HepG2 (cell line): ENCODE results near the gene SPATA25. TPM values are rescaled to one million over a fixed set of nuclear protein-coding genes. Genes with fewer than 3 reads are reported as not detected.

Experiments
- CSRNP1 ChIP-seq: sonication (generic); formaldehyde crosslinking; IDR thresholded peaks from 2 replicates; pipeline ENCODE4 v1.8.1; 2023; ENCODE audit warnings: mild to moderate bottlenecking, missing genetic modification reagents
- E2F5 ChIP-seq: sonication (generic); formaldehyde crosslinking; conservative IDR thresholded peaks from 2 replicates; pipeline ENCODE4 v1.4.0; 2020; ENCODE audit warnings: missing genetic modification reagents
- GLMP ChIP-seq: sonication (generic); formaldehyde crosslinking; IDR thresholded peaks from 2 replicates; pipeline ENCODE4 v1.9.0; 2021; ENCODE audit warnings: missing genetic modification reagents, mild to moderate bottlenecking, borderline replicate concordance
- HOXA9 ChIP-seq: sonication (generic); formaldehyde crosslinking; IDR thresholded peaks from 2 replicates; pipeline ENCODE4 v1.8.1; 2022; ENCODE audit warnings: missing genetic modification reagents, mild to moderate bottlenecking, moderate library complexity, borderline replicate concordance
- KDM1A ChIP-seq: IDR thresholded peaks from 2 replicates; pipeline ENCODE4 v1.6.1; 2016; ENCODE audit warnings: missing compliant biosample characterization
- NBN ChIP-seq: fragments of 450-650 bp; conservative IDR thresholded peaks from 2 replicates; pipeline ENCODE4 v1.6.1; 2017
- NFYB ChIP-seq: sonication (generic); formaldehyde crosslinking; IDR thresholded peaks from 2 replicates; pipeline ENCODE4 v1.4.0; 2020; ENCODE audit warnings: missing genetic modification reagents
- NRL ChIP-seq: sonication (generic); formaldehyde crosslinking; IDR thresholded peaks from 2 replicates; pipeline ENCODE4 v1.5.0; 2020; ENCODE audit warnings: missing genetic modification reagents, mild to moderate bottlenecking, moderate library complexity, borderline replicate concordance
- PCBP1 ChIP-seq: fragments of 200-400 bp; formaldehyde crosslinking; IDR thresholded peaks from 2 replicates; pipeline ENCODE4 v1.6.1; 2017; ENCODE audit warnings: mild to moderate bottlenecking, low read depth, low read length, borderline replicate concordance
- TBL1XR1 ChIP-seq: fragments of 150-350 bp; IDR thresholded peaks from 2 replicates; pipeline ENCODE4 v1.6.1; 2014; ENCODE audit warnings: borderline replicate concordance, low read length; ENCODE audit not compliant: partially characterized antibody
- TRAFD1 ChIP-seq: sonication (generic); formaldehyde crosslinking; IDR thresholded peaks from 2 replicates; pipeline ENCODE4 v1.5.1; 2020; ENCODE audit warnings: missing genetic modification reagents, mild to moderate bottlenecking, borderline replicate concordance
- ZBTB3 ChIP-seq: sonication (generic); formaldehyde crosslinking; IDR thresholded peaks from 2 replicates; pipeline ENCODE4 v1.4.0; 2020; ENCODE audit warnings: low read depth, mild to moderate bottlenecking, moderate library complexity, missing genetic modification reagents, borderline replicate concordance
- ZBTB4 ChIP-seq: sonication (generic); formaldehyde crosslinking; IDR thresholded peaks from 2 replicates; pipeline ENCODE4 v1.4.0; 2020; ENCODE audit warnings: missing genetic modification reagents, mild to moderate bottlenecking, borderline replicate concordance
- ZNF10 ChIP-seq: sonication (generic); formaldehyde crosslinking; IDR thresholded peaks from 2 replicates; pipeline ENCODE4 v1.4.0; 2020; ENCODE audit warnings: mild to moderate bottlenecking, low read depth, missing genetic modification reagents, borderline replicate concordance
- ZNF225 ChIP-seq: sonication (generic); formaldehyde crosslinking; IDR thresholded peaks from 2 replicates; pipeline ENCODE4 v1.4.0; 2020; ENCODE audit warnings: mild to moderate bottlenecking, missing genetic modification reagents
- ZNF3 ChIP-seq: IDR thresholded peaks from 2 replicates; pipeline ENCODE4 v1.7.0; 2017; ENCODE audit warnings: inconsistent platforms
- ZNF431 ChIP-seq: sonication (generic); formaldehyde crosslinking; IDR thresholded peaks from 2 replicates; pipeline ENCODE4 v1.9.0; 2022; ENCODE audit warnings: missing genetic modification reagents, low read depth, mild to moderate bottlenecking, borderline replicate concordance
- ZNF629 ChIP-seq: sonication (generic); formaldehyde crosslinking; conservative IDR thresholded peaks from 2 replicates; pipeline ENCODE4 v1.5.0; 2020; ENCODE audit warnings: missing genetic modification reagents
- ZNF740 ChIP-seq: sonication (generic); formaldehyde crosslinking; IDR thresholded peaks from 2 replicates; pipeline ENCODE4 v1.4.0; 2020; ENCODE audit warnings: missing genetic modification reagents
- polyA plus RNA-seq, 8 experiments: library from polyadenylated mRNA; depleted of rRNA in 3 of 8; stranded (reverse) in 7 of 8; unstranded in 1 of 8; fragments of >200 nt; fragmentation: Illumina TruSeq in 4 of 8; extraction: Trizol in 4 of 8; gene quantifications; 2 replicates each; pipeline versions ENCODE4 v1.2.1 to v1.2.3, GENCODE V29; 2011 to 2016; ENCODE audit warnings: low read depth in 4 of 8, missing spikeins in 1 of 8, mixed read lengths in 1 of 8; ENCODE audit not compliant: insufficient read depth in 1 of 8
- total RNA-seq, 5 experiments: library from RNA; depleted of rRNA; stranded (reverse); fragments of >200 nt; fragmentation: Illumina TruSeq; extraction: Trizol; gene quantifications; 2 replicates each; pipeline ENCODE4 v1.2.3, GENCODE V29; 2016; ENCODE audit warnings: low read depth in 1 of 5

SPATA25 gene
- total and polyA plus RNA-seq, 2 of the 13 experiments (the other 11 are each of a cell fraction or from before 2014, with no cell fraction given), result 4.8 to 7.6 TPM

- TF ChIP-seq TRAFD1 (CRISPR knock-in tag), result no peak; the same call in 1 of the 2 replicates
- TF ChIP-seq ZNF629, result no peak
- no peak; the same call in 1 of the 2 replicates for TF ChIP-seq NRL
- peak; percentile 97 for TF ChIP-seq CSRNP1
- TF ChIP-seq ZNF10 (CRISPR knock-in tag), result no peak
- TF ChIP-seq E2F5 (CRISPR knock-in tag), result no peak
- TF ChIP-seq ZNF3, result peak; percentile 24; the same call in 1 of the 2 replicates
- no peak for TF ChIP-seq NBN
- TF ChIP-seq ZBTB3 (CRISPR knock-in tag), result no peak
- TF ChIP-seq ZBTB4 (CRISPR knock-in tag), result peak; percentile 56; the same call in 1 of the 2 replicates
- TF ChIP-seq ZNF225, result peak; percentile 51; the same call in 1 of the 2 replicates
- TF ChIP-seq TBL1XR1, result no peak
- TF ChIP-seq GLMP (CRISPR knock-in tag), result no peak
- peak; percentile 17; the same call in 1 of the 2 replicates for TF ChIP-seq ZNF431 (CRISPR knock-in tag)
- TF ChIP-seq KDM1A (CRISPR knock-in tag), result no peak
- no peak for TF ChIP-seq PCBP1
- TF ChIP-seq NFYB (CRISPR knock-in tag), result peak; percentile 100
- TF ChIP-seq HOXA9 (CRISPR knock-in tag), result no peak
- peak; percentile 89; the same call in 1 of the 2 replicates for TF ChIP-seq ZNF740 (CRISPR knock-in tag)
Measured at GRCh38 chr20:45857114-45857881, 30.1 kb downstream of the SPATA25 start, which contains the start of the genes ACOT8 and ZSWIM3 (continued).
